ENCODE data around the gene VSNL1. TPM values are rescaled to one million over a fixed set of nuclear protein-coding genes. Genes with fewer than 3 reads are reported as not detected.

Gene VSNL1
- total RNA-seq, 1 experiment from 2014 or later: not detected

DNA sequence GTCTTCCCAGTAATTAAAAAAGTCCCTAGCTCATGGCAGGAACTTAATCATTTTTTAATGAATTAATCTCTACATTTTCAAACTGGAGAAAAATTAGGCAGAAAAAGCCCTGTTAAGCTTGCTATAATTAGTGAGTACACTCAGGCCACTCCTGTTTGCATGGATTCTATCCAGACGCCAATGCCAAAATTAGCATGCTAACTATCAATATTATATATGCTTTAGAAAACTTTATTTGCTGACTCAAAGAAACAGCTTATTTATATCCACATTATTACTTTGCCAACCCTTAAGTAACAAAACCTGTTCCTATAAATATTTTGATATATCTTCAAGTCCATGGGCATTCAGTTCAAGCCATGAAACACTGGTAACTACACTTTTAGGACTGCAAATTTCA is 122.2 kb downstream of the VSNL1 start:
- BruUV-seq (replicated peaks): no TSS peak
- Histone ChIP-seq H4K20me1 (ENCODE audit: low read length) (no peaks in the 10 kb centered on the region), H2AFZ (ENCODE audit: low read length) (no peak overlapping the region), H3K9me2 (replicated peaks; ENCODE audit: low read length) (no peaks in the 10 kb centered on the region), H3K9ac (ENCODE audit: low read length) (no peak overlapping the region), H3K4me1 (ENCODE audit: insufficient read depth, low read length) (no peaks in the 10 kb centered on the region), H3K9me3 (ENCODE audit: low read length) (no peaks in the 10 kb centered on the region), H3K4me2 (ENCODE audit: low read length) (no peak overlapping the region), H3K4me3 (ENCODE audit: low read length) (no peak overlapping the region), H3K27ac (ENCODE audit: low read length) (no peak overlapping the region), H3K27me3 (ENCODE audit: low read length) (no peaks in the 10 kb centered on the region), H3F3A (ENCODE audit: low read length, unreplicated experiment) (no peaks in the 10 kb centered on the region), H3K79me2 (ENCODE audit: low read length) (no peaks in the 10 kb centered on the region), H3K36me3 (ENCODE audit: low read depth, low read length) (peaks cover 8% of the 10 kb centered on the region; the same call in 1 of the 2 replicates)
- ChIA-PET POLR2A (ENCODE audit: unreplicated experiment) (no interaction called here), CTCF (interaction anchor here (0.6 kb wide), 1 partner anchor 91 kb away, joined by 3 read pairs; the partner anchor contains the start of gene GEN1)
- DNase-seq (no peak), ATAC-seq (no peak)
- TF ChIP-seq EZH2phosphoT487 (IDR thresholded peaks at IDR 0.05; ENCODE audit: borderline replicate concordance, low read length): no peak
- no peak for TF ChIP-seq EZH2 (IDR thresholded peaks at IDR 0.05; ENCODE audit: low read length, unreplicated experiment)
- intact Hi-C loops (cut with micrococcal nuclease): no loop called here

DNA sequence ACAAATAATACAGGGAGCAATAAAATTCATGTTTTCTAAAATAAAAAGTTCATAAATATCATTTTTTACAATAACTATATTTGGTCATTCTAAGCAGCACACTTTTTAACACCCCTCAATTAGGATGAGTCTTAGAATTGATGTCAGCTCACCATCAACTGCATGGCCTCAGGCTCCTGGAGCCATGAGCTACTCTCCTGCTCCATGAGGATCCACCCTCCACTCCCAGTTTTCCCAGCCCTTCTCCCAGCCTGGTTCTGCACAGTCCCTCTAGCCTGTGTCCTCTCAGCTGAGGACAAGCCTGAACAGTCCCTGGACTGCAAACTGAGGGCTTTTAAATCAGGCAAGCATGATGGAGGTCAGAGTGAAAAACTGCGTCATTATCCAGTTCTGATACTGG is 124.0 kb downstream of the VSNL1 start:
- no peak overlapping the region for H3K4me3 ChIP-seq (ENCODE audit: low read length)
- H3K79me2 ChIP-seq (ENCODE audit: low read length): no peaks in the 10 kb centered on the region
- CTCF ChIA-PET: no interaction called here
- H3K27me3 ChIP-seq (ENCODE audit: low read length): no peaks in the 10 kb centered on the region
- H3K9me3 ChIP-seq (ENCODE audit: low read length): no peaks in the 10 kb centered on the region
- no peaks in the 10 kb centered on the region for H3K4me1 ChIP-seq (ENCODE audit: insufficient read depth, low read length)
- no peak overlapping the region for H3K4me2 ChIP-seq (ENCODE audit: low read length)
- no TSS peak for BruUV-seq (replicated peaks)
- no peak overlapping the region for H3K9ac ChIP-seq (ENCODE audit: low read length)
- no peaks in the 10 kb centered on the region for H4K20me1 ChIP-seq (ENCODE audit: low read length)
- ATAC-seq: no peak
- H3K27ac ChIP-seq (ENCODE audit: low read length): no peak overlapping the region
- intact Hi-C loops (cut with micrococcal nuclease): no loop called here
- POLR2A ChIA-PET (ENCODE audit: unreplicated experiment): no interaction called here
- no peaks in the 10 kb centered on the region for H3F3A ChIP-seq (ENCODE audit: low read length, unreplicated experiment)
- H3K9me2 ChIP-seq (replicated peaks; ENCODE audit: low read length): no peaks in the 10 kb centered on the region
- H3K36me3 ChIP-seq (ENCODE audit: low read depth, low read length): peaks cover 8% of the 10 kb centered on the region; the same call in 1 of the 2 replicates
- no peak for DNase-seq
- no peak overlapping the region for H2AFZ ChIP-seq (ENCODE audit: low read length)
- TF ChIP-seq, protein P1, sequence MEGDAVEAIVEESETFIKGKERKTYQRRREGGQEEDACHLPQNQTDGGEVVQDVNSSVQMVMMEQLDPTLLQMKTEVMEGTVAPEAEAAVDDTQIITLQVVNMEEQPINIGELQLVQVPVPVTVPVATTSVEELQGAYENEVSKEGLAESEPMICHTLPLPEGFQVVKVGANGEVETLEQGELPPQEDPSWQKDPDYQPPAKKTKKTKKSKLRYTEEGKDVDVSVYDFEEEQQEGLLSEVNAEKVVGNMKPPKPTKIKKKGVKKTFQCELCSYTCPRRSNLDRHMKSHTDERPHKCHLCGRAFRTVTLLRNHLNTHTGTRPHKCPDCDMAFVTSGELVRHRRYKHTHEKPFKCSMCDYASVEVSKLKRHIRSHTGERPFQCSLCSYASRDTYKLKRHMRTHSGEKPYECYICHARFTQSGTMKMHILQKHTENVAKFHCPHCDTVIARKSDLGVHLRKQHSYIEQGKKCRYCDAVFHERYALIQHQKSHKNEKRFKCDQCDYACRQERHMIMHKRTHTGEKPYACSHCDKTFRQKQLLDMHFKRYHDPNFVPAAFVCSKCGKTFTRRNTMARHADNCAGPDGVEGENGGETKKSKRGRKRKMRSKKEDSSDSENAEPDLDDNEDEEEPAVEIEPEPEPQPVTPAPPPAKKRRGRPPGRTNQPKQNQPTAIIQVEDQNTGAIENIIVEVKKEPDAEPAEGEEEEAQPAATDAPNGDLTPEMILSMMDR (conservative IDR thresholded peaks at IDR 0.05; ENCODE audit: low read depth, low read length): no peak
- no peak for TF ChIP-seq EZH2phosphoT487 (IDR thresholded peaks at IDR 0.05; ENCODE audit: borderline replicate concordance, low read length)
- TF ChIP-seq EZH2 (IDR thresholded peaks at IDR 0.05; ENCODE audit: low read length, unreplicated experiment): no peak

DNA sequence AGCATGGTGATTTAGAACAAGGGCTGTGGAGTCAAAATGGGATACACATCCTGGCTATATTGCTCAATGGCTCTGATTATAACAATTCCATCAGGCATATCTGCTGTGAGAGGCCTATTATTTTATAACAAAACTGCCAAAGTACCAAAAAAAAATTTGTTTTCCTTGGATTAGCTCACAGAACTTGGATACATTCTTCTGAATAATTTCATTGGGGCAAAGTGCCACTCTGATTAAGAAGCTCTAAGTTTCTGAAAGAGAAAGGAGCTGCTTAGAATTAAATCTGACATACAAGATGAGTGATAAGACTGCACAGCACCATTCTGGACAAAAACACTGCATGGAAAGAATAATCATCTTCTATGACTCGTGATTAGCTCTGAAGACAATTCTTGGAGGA is 127.4 kb downstream of the VSNL1 start:
- no TSS peak for BruUV-seq (replicated peaks)
- CTCF ChIA-PET: no interaction called here

More for the DNA sequence above, 127.4 kb downstream of the VSNL1 start:
- Histone ChIP-seq H3K79me2 (ENCODE audit: low read length) (no peaks in the 10 kb centered on the region), H3K9me2 (replicated peaks; ENCODE audit: low read length) (no peaks in the 10 kb centered on the region), H3K27me3 (ENCODE audit: low read length) (no peaks in the 10 kb centered on the region), H3K4me1 (ENCODE audit: insufficient read depth, low read length) (no peaks in the 10 kb centered on the region), H3K9me3 (ENCODE audit: low read length) (no peaks in the 10 kb centered on the region), H4K20me1 (ENCODE audit: low read length) (no peaks in the 10 kb centered on the region), H3F3A (ENCODE audit: low read length, unreplicated experiment) (no peaks in the 10 kb centered on the region), H3K27ac (ENCODE audit: low read length) (no peak overlapping the region), H3K9ac (ENCODE audit: low read length) (no peak overlapping the region), H3K4me2 (ENCODE audit: low read length) (no peak overlapping the region), H3K36me3 (ENCODE audit: low read depth, low read length) (peaks cover 8% of the 10 kb centered on the region; the same call in 1 of the 2 replicates), H2AFZ (ENCODE audit: low read length) (no peak overlapping the region), H3K4me3 (ENCODE audit: low read length) (no peak overlapping the region)
- TF ChIP-seq EZH2 (IDR thresholded peaks at IDR 0.05; ENCODE audit: low read length, unreplicated experiment) (no peak), EZH2phosphoT487 (IDR thresholded peaks at IDR 0.05; ENCODE audit: borderline replicate concordance, low read length) (no peak)
- TF ChIP-seq, protein P1 (conservative IDR thresholded peaks at IDR 0.05; ENCODE audit: low read depth, low read length): no peak
- no peak for DNase-seq
- intact Hi-C loops (cut with micrococcal nuclease): no loop called here
- POLR2A ChIA-PET (ENCODE audit: unreplicated experiment): no interaction called here
- ATAC-seq: no peak
